ENCODE data around the gene LTBP1.

LTBP1 gene

DNA sequence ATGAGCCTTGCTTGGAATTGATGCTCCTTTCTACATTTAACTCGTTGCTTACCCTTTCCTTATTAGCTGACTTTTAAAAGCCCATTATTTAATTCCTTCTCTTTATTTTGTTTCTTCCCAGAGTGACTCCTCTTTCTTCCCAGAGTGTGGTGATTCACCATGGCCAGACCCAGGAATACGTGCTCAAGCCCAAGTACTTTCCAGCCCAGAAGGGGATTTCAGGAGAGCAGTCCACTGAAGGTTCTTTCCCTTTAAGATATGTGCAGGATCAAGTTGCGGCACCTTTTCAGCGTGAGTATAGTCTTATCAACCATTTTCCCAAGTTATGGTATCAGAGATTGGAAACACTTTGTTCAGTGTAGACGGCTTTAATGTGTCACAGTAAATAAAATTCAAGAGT lies 163.7 kb downstream of the LTBP1 start:
- ATAC-seq (replicated peaks; ENCODE audit: extremely low read depth, poor library complexity, severe bottlenecking): no peak
- no peak overlapping the region for H3K4me3 Mint-ChIP-seq
- H3K27ac Mint-ChIP-seq (ENCODE audit: low read depth): no peak overlapping the region
- no peak for DNase-seq (ENCODE audit: low spot score in 2 of 2)
- no peaks in the 10 kb centered on the region for H3K4me1 Mint-ChIP-seq
- no peaks in the 10 kb centered on the region for H3K9me3 Mint-ChIP-seq
- H3K27me3 Mint-ChIP-seq: peaks cover 73% of the 10 kb centered on the region
- peaks cover 2% of the 10 kb centered on the region for H3K36me3 Mint-ChIP-seq (ENCODE audit: insufficient read depth)

DNA sequence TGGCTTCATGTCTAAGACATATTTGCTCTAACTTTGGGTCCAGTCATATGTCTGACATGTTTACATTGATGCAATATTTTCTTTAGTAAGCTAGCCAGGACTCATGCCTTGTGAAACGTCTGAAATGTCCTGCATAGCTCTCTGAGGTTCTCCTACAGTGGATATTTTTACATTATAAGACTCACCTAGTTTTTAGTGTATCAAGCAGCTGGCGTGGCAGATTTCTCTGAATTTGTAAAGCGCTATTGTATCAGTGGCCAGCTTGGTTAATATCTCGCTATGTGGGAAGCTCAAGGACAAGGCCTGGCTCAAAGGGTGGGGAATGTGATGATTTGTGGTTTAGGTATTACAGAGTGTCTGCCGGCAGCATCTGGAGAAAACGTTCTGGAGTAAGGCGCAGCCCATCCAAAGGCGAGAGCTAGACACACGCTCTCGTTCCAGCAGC lies 164.3 kb downstream of the LTBP1 start:
- Mint-ChIP-seq H3K27me3 (peaks cover 69% of the 10 kb centered on the region), H3K4me3 (no peak overlapping the region), H3K27ac (ENCODE audit: low read depth) (no peak overlapping the region), H3K36me3 (ENCODE audit: insufficient read depth) (peaks cover 2% of the 10 kb centered on the region), H3K9me3 (no peaks in the 10 kb centered on the region), H3K4me1 (no peaks in the 10 kb centered on the region)
- ATAC-seq (replicated peaks; ENCODE audit: extremely low read depth, poor library complexity, severe bottlenecking) (no peak), DNase-seq (ENCODE audit: low spot score in 2 of 2) (no peak)

DNA sequence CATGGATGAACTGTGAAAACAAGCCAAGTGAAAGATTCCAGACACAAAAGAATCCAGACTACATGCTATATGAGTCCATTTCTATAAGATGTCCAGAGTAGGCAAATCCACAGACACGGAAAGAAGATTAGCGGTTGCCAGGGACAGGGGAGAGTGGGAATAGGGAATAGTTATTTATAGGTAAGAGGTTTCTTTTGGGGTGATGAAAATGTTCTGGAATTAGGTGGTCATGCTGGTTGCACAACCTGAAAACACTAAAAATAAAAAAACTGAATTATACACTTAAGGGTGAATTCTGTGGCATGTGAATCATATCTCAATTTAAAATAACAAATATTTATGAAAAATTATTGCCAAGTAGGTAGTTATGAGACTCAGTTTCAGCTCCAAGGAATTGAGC lies 168.4 kb downstream of the LTBP1 start:
- peaks cover 52% of the 10 kb centered on the region for H3K27me3 Mint-ChIP-seq
- H3K4me1 Mint-ChIP-seq: no peaks in the 10 kb centered on the region
- no peak overlapping the region for H3K27ac Mint-ChIP-seq (ENCODE audit: low read depth)
- ATAC-seq (replicated peaks; ENCODE audit: extremely low read depth, poor library complexity, severe bottlenecking): no peak
- no peaks in the 10 kb centered on the region for H3K9me3 Mint-ChIP-seq
- no peak for DNase-seq (ENCODE audit: low spot score in 2 of 2)
- no peak overlapping the region for H3K4me3 Mint-ChIP-seq
- H3K36me3 Mint-ChIP-seq (ENCODE audit: insufficient read depth): no peaks in the 10 kb centered on the region

DNA sequence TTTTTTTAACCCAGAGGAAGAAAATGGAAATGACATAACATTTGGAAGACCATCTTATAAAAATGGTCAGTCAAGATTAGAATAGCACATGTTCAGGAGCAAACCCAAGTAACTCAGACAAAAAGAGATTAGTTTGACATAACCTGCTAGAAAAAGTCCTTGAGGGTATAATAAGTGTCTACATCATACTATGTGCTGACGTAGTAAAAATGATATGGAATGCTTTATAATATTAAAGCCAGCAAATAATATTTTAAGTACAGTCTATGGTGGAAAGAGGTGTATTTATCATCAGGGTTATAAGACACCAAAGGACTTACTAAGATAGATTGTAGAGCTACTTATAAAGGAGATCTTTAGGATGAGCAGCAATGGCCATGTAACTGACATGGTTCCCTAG lies 169.0 kb downstream of the LTBP1 start:
- ATAC-seq (replicated peaks; ENCODE audit: extremely low read depth, poor library complexity, severe bottlenecking): no peak
- DNase-seq (ENCODE audit: low spot score in 2 of 2): no peak
- H3K36me3 Mint-ChIP-seq (ENCODE audit: insufficient read depth): no peaks in the 10 kb centered on the region
- peaks cover 47% of the 10 kb centered on the region for H3K27me3 Mint-ChIP-seq
- no peak overlapping the region for H3K27ac Mint-ChIP-seq (ENCODE audit: low read depth)
- H3K4me3 Mint-ChIP-seq: no peak overlapping the region
- no peaks in the 10 kb centered on the region for H3K9me3 Mint-ChIP-seq
- no peaks in the 10 kb centered on the region for H3K4me1 Mint-ChIP-seq

DNA sequence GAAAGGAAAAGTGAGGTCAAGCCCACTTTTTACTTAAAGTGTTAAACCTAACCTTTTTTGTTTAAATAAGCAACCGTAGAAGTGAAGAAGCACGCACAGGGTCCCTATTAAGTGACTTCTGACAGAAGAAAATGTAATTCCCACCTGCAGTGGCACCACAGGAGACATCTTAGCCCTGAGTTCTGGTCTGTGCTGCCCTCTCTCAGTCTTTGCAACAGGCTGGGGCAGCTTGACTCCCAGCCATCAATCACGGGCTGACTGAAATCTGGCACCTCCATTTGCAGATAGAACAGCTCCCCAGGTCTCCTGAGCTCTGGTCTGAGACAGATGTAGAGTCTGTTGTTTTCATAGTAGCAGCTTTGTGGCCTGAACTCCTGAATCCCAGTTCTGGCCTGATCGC lies 170.0 kb downstream of the LTBP1 start:
- Mint-ChIP-seq H3K9me3 (no peaks in the 10 kb centered on the region), H3K27me3 (peaks cover 38% of the 10 kb centered on the region), H3K4me1 (no peaks in the 10 kb centered on the region), H3K36me3 (ENCODE audit: insufficient read depth) (no peaks in the 10 kb centered on the region), H3K27ac (ENCODE audit: low read depth) (no peak overlapping the region), H3K4me3 (no peak overlapping the region)
- DNase-seq (ENCODE audit: low spot score in 2 of 2) (no peak), ATAC-seq (replicated peaks; ENCODE audit: extremely low read depth, poor library complexity, severe bottlenecking) (no peak)

DNA sequence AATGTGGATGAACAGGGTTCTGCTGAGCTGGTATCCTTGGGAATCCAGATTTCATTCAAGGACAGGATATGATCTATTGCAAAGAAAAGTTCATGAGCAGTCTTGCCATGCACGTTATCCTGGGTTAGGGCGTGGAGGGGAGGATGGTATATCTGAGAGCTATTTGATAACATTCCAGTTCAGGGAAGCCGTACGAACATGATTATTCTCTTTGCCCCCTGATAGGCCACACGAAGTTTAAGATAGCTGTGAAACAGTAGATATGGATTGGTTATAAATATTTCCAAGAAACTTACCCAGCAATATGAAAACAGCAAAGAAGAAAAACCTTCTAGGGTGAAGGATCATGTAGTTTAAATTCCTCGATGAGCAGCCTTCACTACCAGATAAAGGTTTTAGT lies 171.9 kb downstream of the LTBP1 start:
- Mint-ChIP-seq H3K36me3 (ENCODE audit: insufficient read depth) (no peaks in the 10 kb centered on the region), H3K27ac (ENCODE audit: low read depth) (no peak overlapping the region), H3K4me3 (no peak overlapping the region), H3K27me3 (peaks cover 46% of the 10 kb centered on the region), H3K9me3 (no peaks in the 10 kb centered on the region), H3K4me1 (no peaks in the 10 kb centered on the region)
- DNase-seq (ENCODE audit: low spot score in 2 of 2) (no peak), ATAC-seq (replicated peaks; ENCODE audit: extremely low read depth, poor library complexity, severe bottlenecking) (no peak)

DNA sequence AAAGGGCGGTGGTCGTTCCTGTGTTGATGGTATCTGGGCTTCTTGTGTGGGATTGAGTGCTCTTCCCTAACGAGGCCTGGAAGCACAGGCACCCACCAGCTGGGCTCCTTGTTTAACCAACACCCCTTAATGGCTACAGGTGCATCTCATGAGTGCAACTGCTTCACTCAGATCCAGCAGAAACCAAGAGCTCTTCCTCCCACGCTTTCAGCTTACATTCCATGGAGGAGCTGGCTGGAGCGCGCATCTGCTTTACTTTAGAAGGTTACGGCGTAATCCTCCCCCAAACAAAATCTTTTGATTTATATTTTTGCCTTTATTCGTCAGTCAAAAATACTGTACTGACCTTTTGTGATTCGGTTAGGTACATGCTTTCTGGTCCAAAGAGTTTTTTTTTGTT lies 174.7 kb downstream of the LTBP1 start:
- no peaks in the 10 kb centered on the region for H3K9me3 Mint-ChIP-seq
- ATAC-seq (replicated peaks; ENCODE audit: extremely low read depth, poor library complexity, severe bottlenecking) (no peak), DNase-seq (ENCODE audit: low spot score in 2 of 2) (no peak)
- no peak overlapping the region for H3K27ac Mint-ChIP-seq (ENCODE audit: low read depth)
- no peaks in the 10 kb centered on the region for H3K36me3 Mint-ChIP-seq (ENCODE audit: insufficient read depth)
- peaks cover 31% of the 10 kb centered on the region for H3K27me3 Mint-ChIP-seq
- no peaks in the 10 kb centered on the region for H3K4me1 Mint-ChIP-seq
- H3K4me3 Mint-ChIP-seq: no peak overlapping the region

DNA sequence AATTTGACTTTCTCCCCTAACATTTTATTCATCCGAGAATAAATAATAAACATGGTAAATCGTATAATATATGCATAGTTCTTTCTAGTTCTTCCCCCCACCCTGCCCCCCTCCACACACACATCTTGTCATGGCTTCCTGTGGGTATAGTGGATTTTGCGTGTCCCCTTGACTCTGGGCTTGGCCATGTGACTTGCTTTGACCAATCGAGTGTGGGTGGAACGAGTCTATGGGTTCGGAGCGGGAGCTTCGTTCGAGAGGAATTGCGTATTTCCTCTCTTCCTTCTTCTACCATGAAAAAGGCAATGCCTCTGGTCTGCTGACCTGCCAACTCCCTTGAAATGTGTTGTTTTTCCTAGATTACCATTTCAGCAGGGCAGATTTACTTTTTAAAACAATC lies 175.2 kb downstream of the LTBP1 start:
- no peak for ATAC-seq (replicated peaks; ENCODE audit: extremely low read depth, poor library complexity, severe bottlenecking)
- Mint-ChIP-seq H3K36me3 (ENCODE audit: insufficient read depth) (no peaks in the 10 kb centered on the region), H3K4me3 (no peak overlapping the region), H3K27me3 (peaks cover 27% of the 10 kb centered on the region), H3K4me1 (no peaks in the 10 kb centered on the region), H3K9me3 (no peaks in the 10 kb centered on the region), H3K27ac (ENCODE audit: low read depth) (no peak overlapping the region)
- DNase-seq (ENCODE audit: low spot score in 2 of 2): no peak

DNA sequence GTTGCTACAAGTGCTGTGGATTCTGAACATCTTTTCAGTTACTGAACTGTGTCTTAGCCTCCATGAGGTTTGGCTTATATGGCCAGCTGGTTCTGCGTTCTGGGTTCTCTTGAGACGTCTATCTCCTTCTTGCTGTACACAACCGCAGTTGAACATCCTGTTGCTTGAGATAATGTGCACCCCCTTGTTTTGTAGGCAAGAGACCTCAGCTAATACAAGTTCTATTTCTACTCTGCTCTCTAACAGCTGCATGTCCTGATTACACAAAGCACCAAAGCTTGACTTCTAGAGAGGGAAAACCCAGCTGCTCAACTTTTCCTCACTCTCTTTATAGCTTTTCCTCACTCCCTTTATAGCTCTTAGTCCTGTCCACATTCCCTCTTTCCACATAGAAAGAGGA lies 176.0 kb downstream of the LTBP1 start:
- no peak overlapping the region for H3K27ac Mint-ChIP-seq (ENCODE audit: low read depth)
- DNase-seq (ENCODE audit: low spot score in 2 of 2) (no peak), ATAC-seq (replicated peaks; ENCODE audit: extremely low read depth, poor library complexity, severe bottlenecking) (no peak)
- H3K27me3 Mint-ChIP-seq: peaks cover 27% of the 10 kb centered on the region
- H3K9me3 Mint-ChIP-seq: no peaks in the 10 kb centered on the region
- H3K4me3 Mint-ChIP-seq: no peak overlapping the region
- no peaks in the 10 kb centered on the region for H3K4me1 Mint-ChIP-seq
- no peaks in the 10 kb centered on the region for H3K36me3 Mint-ChIP-seq (ENCODE audit: insufficient read depth)

DNA sequence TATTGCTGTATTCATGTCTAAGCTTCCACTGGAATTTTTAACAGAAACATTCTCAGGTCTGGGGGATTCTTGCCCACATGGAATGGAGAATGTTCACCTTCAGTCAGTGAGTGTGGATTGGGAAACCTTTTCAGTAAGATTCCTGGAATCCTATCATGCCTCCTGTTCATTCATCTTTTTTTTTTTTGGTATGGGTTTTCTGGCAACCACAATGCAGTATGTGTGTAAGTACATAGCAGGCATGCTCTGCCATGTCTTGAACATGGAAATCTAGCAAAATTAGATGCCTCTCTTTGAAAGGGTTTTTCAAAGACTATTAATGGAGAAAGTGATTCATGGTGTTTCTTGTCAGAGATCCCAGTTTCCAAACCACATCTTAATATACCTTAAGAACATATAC lies 176.5 kb downstream of the LTBP1 start:
- ATAC-seq (replicated peaks; ENCODE audit: extremely low read depth, poor library complexity, severe bottlenecking): no peak
- no peak overlapping the region for H3K4me3 Mint-ChIP-seq
- H3K27me3 Mint-ChIP-seq: peaks cover 28% of the 10 kb centered on the region
- H3K27ac Mint-ChIP-seq (ENCODE audit: low read depth): no peak overlapping the region
- no peaks in the 10 kb centered on the region for H3K9me3 Mint-ChIP-seq
- no peaks in the 10 kb centered on the region for H3K4me1 Mint-ChIP-seq
- no peaks in the 10 kb centered on the region for H3K36me3 Mint-ChIP-seq (ENCODE audit: insufficient read depth)
- DNase-seq (ENCODE audit: low spot score in 2 of 2): no peak

DNA sequence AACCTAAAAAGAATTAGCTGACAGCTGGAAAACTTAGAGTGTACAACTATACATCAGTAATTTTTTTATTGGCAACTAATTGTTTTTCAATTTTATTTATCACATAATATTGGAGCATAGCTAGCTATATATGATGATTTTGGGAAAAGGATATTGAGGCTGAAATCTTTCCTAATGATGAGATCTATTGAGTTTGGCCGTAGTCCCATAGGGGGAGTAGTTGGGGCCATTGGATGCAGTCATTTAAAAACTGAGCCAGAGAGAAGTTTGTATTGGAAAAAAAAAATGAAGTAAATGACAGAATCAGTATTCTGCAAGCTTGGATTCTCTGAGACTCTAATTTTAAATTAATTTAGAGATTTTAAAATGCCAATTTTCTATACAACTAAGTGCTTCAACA lies 179.8 kb downstream of the LTBP1 start:
- H3K27ac Mint-ChIP-seq (ENCODE audit: low read depth): no peak overlapping the region
- H3K4me1 Mint-ChIP-seq: no peaks in the 10 kb centered on the region
- no peaks in the 10 kb centered on the region for H3K36me3 Mint-ChIP-seq (ENCODE audit: insufficient read depth)
- DNase-seq (ENCODE audit: low spot score in 2 of 2): no peak
- peaks cover 39% of the 10 kb centered on the region for H3K27me3 Mint-ChIP-seq
- no peaks in the 10 kb centered on the region for H3K9me3 Mint-ChIP-seq
- H3K4me3 Mint-ChIP-seq: no peak overlapping the region
- no peak for ATAC-seq (replicated peaks; ENCODE audit: extremely low read depth, poor library complexity, severe bottlenecking)

DNA sequence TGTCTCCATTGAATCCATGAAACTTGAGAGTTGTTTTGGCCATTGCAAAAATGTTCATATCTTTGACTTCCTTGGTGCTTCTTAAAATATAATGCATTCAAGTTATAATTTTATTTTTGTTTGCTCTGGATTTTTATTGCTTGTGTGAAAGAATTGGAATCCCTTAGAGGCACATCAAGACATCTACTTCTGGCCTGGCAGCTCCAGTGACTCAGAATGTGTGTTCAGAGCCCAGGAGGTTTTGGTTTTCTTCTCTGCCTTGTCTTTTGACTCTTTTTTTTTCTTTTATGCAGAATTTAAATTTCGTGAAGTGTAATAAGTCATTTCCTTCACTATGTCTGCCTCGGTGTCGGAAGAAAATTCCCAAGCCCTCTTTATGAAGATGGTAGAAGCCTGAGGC lies 180.2 kb downstream of the LTBP1 start:
- DNase-seq (ENCODE audit: low spot score in 2 of 2) (no peak), ATAC-seq (replicated peaks; ENCODE audit: extremely low read depth, poor library complexity, severe bottlenecking) (no peak)
- Mint-ChIP-seq H3K4me1 (no peaks in the 10 kb centered on the region), H3K27ac (ENCODE audit: low read depth) (no peak overlapping the region), H3K9me3 (no peaks in the 10 kb centered on the region), H3K4me3 (no peak overlapping the region), H3K36me3 (ENCODE audit: insufficient read depth) (no peaks in the 10 kb centered on the region), H3K27me3 (peaks cover 38% of the 10 kb centered on the region)

DNA sequence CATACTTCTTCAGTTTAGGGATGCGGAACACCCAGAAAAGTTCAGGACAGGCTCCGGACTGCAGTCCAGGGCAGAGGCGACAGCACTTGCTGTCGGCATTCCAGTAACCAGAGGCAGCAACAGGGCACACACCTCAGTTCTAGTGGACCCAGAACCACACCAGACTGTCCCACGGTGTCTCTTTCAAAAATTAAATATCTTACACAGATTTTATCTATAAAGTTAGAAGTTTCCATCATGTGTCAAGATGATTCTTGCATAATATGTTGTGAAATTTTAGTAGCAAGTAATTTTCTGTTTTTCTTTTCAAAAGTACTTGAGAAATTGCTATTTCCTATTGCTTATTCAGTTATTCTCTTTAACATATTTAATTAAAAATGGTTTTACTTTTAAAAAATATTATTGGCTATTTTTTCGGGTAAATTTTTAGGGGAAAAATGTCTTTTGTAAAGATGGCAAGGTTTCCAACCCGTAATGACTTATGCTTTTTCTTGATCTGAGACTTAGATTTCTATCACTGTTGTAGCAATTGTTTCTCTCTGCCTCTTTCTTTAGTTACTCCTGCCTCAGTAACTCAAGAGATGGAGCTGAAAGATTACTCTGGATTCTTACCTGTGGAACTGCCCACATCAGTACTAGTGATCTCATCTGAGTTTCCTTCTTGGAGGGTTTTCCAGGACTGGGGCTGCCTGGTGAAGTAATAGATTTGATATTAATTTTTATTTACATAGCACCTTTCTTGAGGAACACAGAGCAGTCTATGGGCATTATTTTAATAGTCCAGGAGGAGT lies 182.7 kb downstream of the LTBP1 start:
- no peak for ATAC-seq (replicated peaks; ENCODE audit: extremely low read depth, poor library complexity, severe bottlenecking)
- peaks cover 25% of the 10 kb centered on the region for H3K27me3 Mint-ChIP-seq
- DNase-seq (ENCODE audit: low spot score in 2 of 2): no peak
- no peaks in the 10 kb centered on the region for H3K4me1 Mint-ChIP-seq
- no peaks in the 10 kb centered on the region for H3K9me3 Mint-ChIP-seq
- no peaks in the 10 kb centered on the region for H3K36me3 Mint-ChIP-seq (ENCODE audit: insufficient read depth)
- no peak overlapping the region for H3K27ac Mint-ChIP-seq (ENCODE audit: low read depth)
- H3K4me3 Mint-ChIP-seq: no peak overlapping the region

All from central memory CD8-positive, alpha-beta T cell (primary cell).